IMR-90 (cell line): ENCODE measurements around the gene UVSSA. TPM values are rescaled to one million over a fixed set of nuclear protein-coding genes. Genes with fewer than 3 reads are reported as not detected.

Experiments used
- ATAC-seq: fragments of 200-7000 bp; cut with Tn5 transposase; 2 replicates; pipeline ENCODE4 v1.9.1; 2020; ENCODE audit warnings: low read depth, mild to moderate bottlenecking, moderate library complexity
- BruUV-seq: library from RNA; stranded (reverse); fragments of 400-500 nt; replicated peaks from 2 replicates; lab custom pipeline; 2021; lab: Mats Ljungman, UMichigan
- CTCF ChIA-PET: fragments of 300-600 bp; formaldehyde crosslinking; extraction: SDS; loops from one replicate; lab custom pipeline; 2021; ENCODE audit warnings: antibody characterized with exemption; lab: Yijun Ruan, JAX
- POLR2A ChIA-PET: fragments of 300-600 bp; sonication (Branson Sonifier 250); formaldehyde crosslinking; loops from one replicate; lab custom pipeline; 2022; ENCODE audit warnings: antibody characterized with exemption; ENCODE audit not compliant: unreplicated experiment; lab: Charles Lee
- DNase-seq: peaks from one replicate; pipeline ENCODE4 v3.0.0; 2013
- H2AFZ ChIP-seq: replicated peaks from 2 replicates; pipeline ENCODE3; 2013; ENCODE audit warnings: low read length, mild to moderate bottlenecking; ENCODE audit not compliant: poor library complexity
- H2AK5ac ChIP-seq: 2 replicates; pipeline ENCODE4 v1.6.1; 2013; ENCODE audit warnings: low read depth, low read length, inconsistent platforms
- H2AK9ac ChIP-seq: replicated peaks from 2 replicates; pipeline ENCODE3; 2013; ENCODE audit warnings: mild to moderate bottlenecking, low read depth, low read length, moderate library complexity; ENCODE audit not compliant: poor library complexity
- H2BK120ac ChIP-seq: 2 replicates; pipeline ENCODE4 v1.6.1; 2013; ENCODE audit warnings: low read depth, low read length, inconsistent platforms
- H2BK15ac ChIP-seq: 3 replicates; pipeline ENCODE4 v1.6.1; 2013; ENCODE audit warnings: low read depth, low read length, inconsistent platforms
- H2BK20ac ChIP-seq: 2 replicates; pipeline ENCODE4 v1.6.1; 2013; ENCODE audit warnings: low read depth, mild to moderate bottlenecking, inconsistent platforms, low read length, moderate library complexity
- H2BK5ac ChIP-seq: 2 replicates; pipeline ENCODE4 v1.6.1; 2013; ENCODE audit warnings: mild to moderate bottlenecking, low read depth, low read length, inconsistent platforms; ENCODE audit not compliant: poor library complexity, severe bottlenecking
- H3K14ac ChIP-seq: replicated peaks from 2 replicates; pipeline ENCODE4 v1.6.1; 2013; ENCODE audit warnings: low read depth, low read length, inconsistent platforms
- H3K18ac ChIP-seq: 2 replicates; pipeline ENCODE4 v1.6.1; 2013; ENCODE audit warnings: low read depth, low read length, control low read depth
- H3K23ac ChIP-seq: 2 replicates; pipeline ENCODE4 v1.6.1; 2013; ENCODE audit warnings: low read depth, low read length, inconsistent platforms
- H3K27ac ChIP-seq: 2 replicates; pipeline ENCODE4 v1.5.1; 2013; ENCODE audit warnings: mild to moderate bottlenecking, control low read depth, low read length; ENCODE audit not compliant: insufficient read depth
- H3K27me3 ChIP-seq: 2 replicates; pipeline ENCODE4 v1.6.1; 2013; ENCODE audit warnings: low read length; ENCODE audit not compliant: control insufficient read depth, insufficient read depth
- H3K36me3 ChIP-seq: 2 replicates; pipeline ENCODE4 v1.6.1; 2013; ENCODE audit warnings: low read length, mixed read lengths; ENCODE audit not compliant: control insufficient read depth, insufficient read depth
- H3K4ac ChIP-seq: 2 replicates; pipeline ENCODE4 v1.6.1; 2013; ENCODE audit warnings: low read depth, low read length, inconsistent platforms
- H3K4me1 ChIP-seq: 2 replicates; pipeline ENCODE4 v1.6.1; 2013; ENCODE audit warnings: low read length, mixed read lengths; ENCODE audit not compliant: control insufficient read depth, insufficient read depth
- H3K4me2 ChIP-seq: 2 replicates; pipeline ENCODE4 v1.6.1; 2013; ENCODE audit warnings: low read depth, mild to moderate bottlenecking, control low read depth, low read length, moderate library complexity
- H3K4me3 ChIP-seq: 2 replicates; pipeline ENCODE4 v1.5.1; 2013; ENCODE audit warnings: low read depth, mild to moderate bottlenecking, control low read depth, low read length, moderate library complexity; ENCODE audit not compliant: insufficient read depth
- H3K56ac ChIP-seq: 2 replicates; pipeline ENCODE4 v1.6.1; 2013; ENCODE audit warnings: low read length, inconsistent platforms; ENCODE audit not compliant: insufficient read depth; ENCODE audit errors: extremely low read depth
- H3K79me1 ChIP-seq, 2 experiments: 2 replicates each; pipeline ENCODE4 v1.6.1; 2013; ENCODE audit warnings: low read length in 2 of 2, inconsistent platforms in 1 of 2, low read depth in 1 of 2
- H3K9ac ChIP-seq: 2 replicates; pipeline ENCODE4 v1.6.1; 2013; ENCODE audit warnings: low read depth, low read length, control low read depth
- H3K9me1 ChIP-seq: 2 replicates; pipeline ENCODE4 v1.6.1; 2013; ENCODE audit warnings: low read length, inconsistent platforms; ENCODE audit not compliant: insufficient read depth
- H3K9me3 ChIP-seq: 2 replicates; pipeline ENCODE4 v1.6.1; 2013; ENCODE audit warnings: low read length; ENCODE audit not compliant: control insufficient read depth, insufficient read depth
- H4K20me1 ChIP-seq: 2 replicates; pipeline ENCODE4 v1.6.1; 2013; ENCODE audit warnings: low read length, inconsistent platforms; ENCODE audit not compliant: insufficient read depth
- H4K5ac ChIP-seq: 2 replicates; pipeline ENCODE4 v1.6.1; 2013; ENCODE audit warnings: mild to moderate bottlenecking, low read depth, low read length, control low read depth
- H4K8ac ChIP-seq, 2 experiments: 2 replicates each; pipeline ENCODE4 v1.6.1; 2013; ENCODE audit warnings: low read depth in 2 of 2, low read length in 2 of 2, control low read depth in 1 of 2, inconsistent platforms in 1 of 2
- H4K91ac ChIP-seq: 2 replicates; pipeline ENCODE4 v1.6.1; 2013; ENCODE audit warnings: low read depth, low read length, inconsistent platforms; ENCODE audit not compliant: insufficient read depth
- BHLHE40 ChIP-seq: fragments of 150-350 bp; IDR thresholded peaks from 2 replicates; pipeline ENCODE4 v1.6.1; 2016; ENCODE audit warnings: mild to moderate bottlenecking, low read depth, low read length
- CEBPB ChIP-seq: IDR thresholded peaks from 2 replicates; pipeline ENCODE4 v1.6.1; 2012; ENCODE audit warnings: low read depth, low read length, improper control_type of control experiment
- CHD1 ChIP-seq: IDR thresholded peaks from 2 replicates; pipeline ENCODE4 v1.6.1; 2012; ENCODE audit warnings: low read depth, low read length, improper control_type of control experiment
- FOS ChIP-seq: fragments of 150-350 bp; IDR thresholded peaks from 2 replicates; pipeline ENCODE4 v1.6.1; 2016; ENCODE audit warnings: low read depth, low read length
- MAFK ChIP-seq: IDR thresholded peaks from 2 replicates; pipeline ENCODE4 v1.6.1; 2012; ENCODE audit warnings: low read depth, low read length, improper control_type of control experiment
- MAZ ChIP-seq: IDR thresholded peaks from 2 replicates; pipeline ENCODE4 v1.6.1; 2012; ENCODE audit warnings: low read depth, mild to moderate bottlenecking, low read length, improper control_type of control experiment, moderate library complexity, borderline replicate concordance
- MXI1 ChIP-seq: IDR thresholded peaks from 2 replicates; pipeline ENCODE4 v1.6.1; 2012; ENCODE audit warnings: low read depth, mild to moderate bottlenecking, low read length, moderate library complexity, borderline replicate concordance
- NFE2L2 ChIP-seq: fragments of 150-350 bp; IDR thresholded peaks from 2 replicates; pipeline ENCODE4 v1.6.1; 2016; ENCODE audit warnings: low read depth, mild to moderate bottlenecking, low read length
- RAD21 ChIP-seq: IDR thresholded peaks from 2 replicates; pipeline ENCODE4 v1.6.1; 2012; ENCODE audit warnings: low read length, improper control_type of control experiment
- RCOR1 ChIP-seq: IDR thresholded peaks from 2 replicates; pipeline ENCODE4 v1.6.1; 2012; ENCODE audit warnings: mild to moderate bottlenecking, low read length, improper control_type of control experiment; ENCODE audit not compliant: insufficient replicate concordance
- RFX5 ChIP-seq: IDR thresholded peaks from 2 replicates; pipeline ENCODE4 v1.8.0; 2012; ENCODE audit warnings: low read depth, mild to moderate bottlenecking, low read length, moderate library complexity
- SMC3 ChIP-seq: fragments of 150-350 bp; IDR thresholded peaks from 2 replicates; pipeline ENCODE4 v1.6.1; 2016; ENCODE audit warnings: low read depth, mild to moderate bottlenecking, antibody characterized with exemption, low read length, moderate library complexity
- WGBS, 2 experiments: methylation state at CpG; one replicate each; pipeline versions ENCODE4 v1.1.5 to v1.1.7; 2013; ENCODE audit warnings: missing lambda C conversion rate in 2 of 2; ENCODE audit not compliant: insufficient read length in 1 of 2; ENCODE audit errors: extremely low coverage in 2 of 2; 5-methylcytosine and 5-hydroxymethylcytosine counted together
- dilution Hi-C: fragments of 300-500 bp; cut with HindIII; formaldehyde crosslinking; loops from one replicate; pipeline ENCODE4 v1.14.3; 2018; ENCODE audit warnings: low sequenced_read_pairs; ENCODE audit not compliant: unreplicated experiment
- in situ Hi-C: fragments of 300-500 bp; cut with MboI; formaldehyde crosslinking; loops from 3 replicates; pipeline ENCODE4 v1.14.3; 2019; ENCODE audit warnings: low sequenced_read_pairs, inconsistent platforms, mixed read lengths
- intact Hi-C: fragments of 100-400 bp; cut with micrococcal nuclease; formaldehyde crosslinking; loops from 2 replicates; pipeline ENCODE4 v1.10.0; 2022
- polyA plus RNA-seq, 3 experiments: library from polyadenylated mRNA; depleted of rRNA; stranded (reverse); fragments of >200 nt; gene quantifications; 2 replicates each; pipeline ENCODE4 v1.2.3, GENCODE V29; 2012; ENCODE audit warnings: low replicate concordance in 1 of 3
- total RNA-seq: library from RNA; depleted of rRNA; stranded (reverse); fragments of >200 nt; gene quantifications from 2 replicates; pipeline ENCODE4 v1.2.3, GENCODE V29; 2012
- TF ChIP-seq, protein P1 (sequence below): conservative IDR thresholded peaks from 2 replicates; pipeline ENCODE4 v1.5.1; 2012; ENCODE audit warnings: mild to moderate bottlenecking, low read depth, low read length, improper control_type of control experiment
- TF ChIP-seq, protein P2 (sequence below): fragments of 150-350 bp; IDR thresholded peaks from 2 replicates; pipeline ENCODE4 v1.6.1; 2017; ENCODE audit warnings: mild to moderate bottlenecking, antibody characterized with exemption, low read length, low read depth

The UVSSA gene
- total and polyA plus RNA-seq, 2 of the 4 experiments (the other 2 are of a cell fraction) = 1.4 to 8.4 TPM

DNA sequence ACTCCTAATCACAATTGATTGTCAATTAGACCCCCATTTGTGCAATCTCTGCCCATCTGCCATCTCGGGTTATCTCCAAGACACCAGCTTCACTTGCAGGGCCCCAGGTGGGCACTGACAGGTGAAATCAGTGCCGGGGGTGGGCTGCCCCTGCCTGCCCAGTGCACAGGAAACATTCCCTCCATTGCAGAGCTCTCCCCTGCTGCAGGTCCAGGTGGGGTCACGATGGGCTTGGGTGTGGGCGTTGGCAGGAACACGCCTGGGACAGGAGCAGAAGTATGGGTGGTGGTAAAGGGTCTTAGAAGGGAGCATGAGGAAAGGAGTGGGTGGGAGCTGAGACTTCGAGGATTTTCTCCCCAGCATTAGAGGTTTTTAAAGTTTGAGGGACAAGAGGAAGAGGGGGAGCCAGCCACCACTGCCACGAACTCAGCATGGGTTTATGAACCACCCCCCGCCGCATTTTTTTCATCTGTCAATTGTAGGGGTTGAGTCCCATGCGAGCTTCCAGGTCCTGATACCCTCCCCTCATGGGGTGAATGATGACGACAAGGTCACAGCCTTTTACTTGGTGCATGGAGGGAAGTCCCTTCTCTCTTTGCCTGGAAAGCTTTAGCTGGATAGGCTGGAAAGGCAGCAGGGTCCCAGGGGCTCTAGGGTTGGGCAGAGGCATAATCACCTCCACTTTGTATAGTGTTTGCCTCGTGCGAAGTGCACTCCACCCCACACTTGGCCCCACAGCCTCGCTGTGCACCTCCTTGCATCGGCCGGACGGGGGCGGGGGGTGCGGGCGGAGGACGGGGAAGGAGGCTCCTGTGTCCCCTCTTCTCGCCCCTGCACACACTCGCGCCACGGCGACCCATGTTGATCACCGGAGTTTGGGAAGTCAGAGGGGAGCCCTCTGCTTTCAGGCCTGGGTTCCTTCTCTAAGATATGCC is 62.8 kb downstream of the UVSSA start:
- 60% methylated on average over 3 of the region's 27 CpGs; no CpG with 5 or more reads in 1 of the 2 experiments for WGBS, 2 experiments
- no peaks in the 10 kb centered on the region for H3K4me1 ChIP-seq
- no peak overlapping the region for H2AK5ac ChIP-seq
- no peak overlapping the region for H2AK9ac ChIP-seq
- no peaks in the 10 kb centered on the region for H3K79me1 ChIP-seq
- ATAC-seq (no peak), DNase-seq (no peak)
- H3K36me3 ChIP-seq = no peaks in the 10 kb centered on the region
- ChIA-PET POLR2A (no interaction called here), CTCF (no interaction called here)
- no peaks in the 10 kb centered on the region for H3K9me1 ChIP-seq
- in situ Hi-C loops = no loop called here
- no peak overlapping the region for H2BK5ac ChIP-seq
- H3K27ac ChIP-seq = no peak overlapping the region
- no peak overlapping the region for H2AFZ ChIP-seq
- H3K4me2 ChIP-seq = no peak overlapping the region
- H2BK20ac ChIP-seq = no peak overlapping the region
- H4K20me1 ChIP-seq = no peaks in the 10 kb centered on the region
- no peak overlapping the region for H2BK15ac ChIP-seq
- no peak overlapping the region for H3K56ac ChIP-seq
- no peak overlapping the region for H3K9ac ChIP-seq
- TF ChIP-seq MAFK (no peak), RAD21 (no peak), SMC3 (no peak), RCOR1 (no peak), CEBPB (no peak), MAZ (no peak), RFX5 (no peak), CHD1 (no peak), NFE2L2 (no peak), BHLHE40 (no peak), MXI1 (no peak), FOS (no peak)
- TF ChIP-seq, protein P1, sequence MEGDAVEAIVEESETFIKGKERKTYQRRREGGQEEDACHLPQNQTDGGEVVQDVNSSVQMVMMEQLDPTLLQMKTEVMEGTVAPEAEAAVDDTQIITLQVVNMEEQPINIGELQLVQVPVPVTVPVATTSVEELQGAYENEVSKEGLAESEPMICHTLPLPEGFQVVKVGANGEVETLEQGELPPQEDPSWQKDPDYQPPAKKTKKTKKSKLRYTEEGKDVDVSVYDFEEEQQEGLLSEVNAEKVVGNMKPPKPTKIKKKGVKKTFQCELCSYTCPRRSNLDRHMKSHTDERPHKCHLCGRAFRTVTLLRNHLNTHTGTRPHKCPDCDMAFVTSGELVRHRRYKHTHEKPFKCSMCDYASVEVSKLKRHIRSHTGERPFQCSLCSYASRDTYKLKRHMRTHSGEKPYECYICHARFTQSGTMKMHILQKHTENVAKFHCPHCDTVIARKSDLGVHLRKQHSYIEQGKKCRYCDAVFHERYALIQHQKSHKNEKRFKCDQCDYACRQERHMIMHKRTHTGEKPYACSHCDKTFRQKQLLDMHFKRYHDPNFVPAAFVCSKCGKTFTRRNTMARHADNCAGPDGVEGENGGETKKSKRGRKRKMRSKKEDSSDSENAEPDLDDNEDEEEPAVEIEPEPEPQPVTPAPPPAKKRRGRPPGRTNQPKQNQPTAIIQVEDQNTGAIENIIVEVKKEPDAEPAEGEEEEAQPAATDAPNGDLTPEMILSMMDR = no peak
- TF ChIP-seq, protein P2, sequence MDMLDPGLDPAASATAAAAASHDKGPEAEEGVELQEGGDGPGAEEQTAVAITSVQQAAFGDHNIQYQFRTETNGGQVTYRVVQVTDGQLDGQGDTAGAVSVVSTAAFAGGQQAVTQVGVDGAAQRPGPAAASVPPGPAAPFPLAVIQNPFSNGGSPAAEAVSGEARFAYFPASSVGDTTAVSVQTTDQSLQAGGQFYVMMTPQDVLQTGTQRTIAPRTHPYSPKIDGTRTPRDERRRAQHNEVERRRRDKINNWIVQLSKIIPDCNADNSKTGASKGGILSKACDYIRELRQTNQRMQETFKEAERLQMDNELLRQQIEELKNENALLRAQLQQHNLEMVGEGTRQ = no peak
- H4K91ac ChIP-seq = no peak overlapping the region
- intact Hi-C loops = no loop called here
- H3K27me3 ChIP-seq = peaks cover 64% of the 10 kb centered on the region
- no peak overlapping the region for H3K14ac ChIP-seq
- no peak overlapping the region for H2BK120ac ChIP-seq
- no peak overlapping the region for H3K23ac ChIP-seq
- no peak overlapping the region for H3K4me3 ChIP-seq
- no peak overlapping the region for H3K18ac ChIP-seq
- no TSS peak for BruUV-seq
- no peak overlapping the region for H3K4ac ChIP-seq
- no peak overlapping the region for H4K8ac ChIP-seq
- no peak overlapping the region for H4K5ac ChIP-seq
- dilution Hi-C loops = no loop called here
- no peaks in the 10 kb centered on the region; the same call in 1 of the 2 replicates for H3K9me3 ChIP-seq
